HG03066 (cell line): Measurements from ENCODE around the gene NDNF.

ENCODE experiments used
- ATAC-seq: cut with Tn5 transposase; IDR thresholded peaks from one replicate; pipeline ENCODE4 v1.9.1; 2021; ENCODE audit warnings: low read depth; ENCODE audit not compliant: unreplicated experiment

NDNF gene

GRCh38 chr4:121018543-121018942 lies 53.8 kb downstream of the NDNF start:
- no peak for ATAC-seq

GRCh38 chr4:121016611-121017010 lies 55.7 kb downstream of the NDNF start:
- no peak for ATAC-seq

GRCh38 chr4:121015421-121015820 lies 56.9 kb downstream of the NDNF start:
- ATAC-seq = no peak

- no peak for ATAC-seq
These were observed 57.8 kb downstream of the NDNF start for GRCh38 chr4:121014544-121014943.

- no peak for ATAC-seq
These were observed 60.5 kb downstream of the NDNF start for GRCh38 chr4:121011780-121012340.

GRCh38 chr4:121011138-121011537 lies 61.2 kb downstream of the NDNF start:
- no peak for ATAC-seq

- ATAC-seq = no peak
These were observed 62.5 kb downstream of the NDNF start for GRCh38 chr4:121009578-121010478.

- ATAC-seq = no peak
These were observed 64.7 kb downstream of the NDNF start for GRCh38 chr4:121007660-121008059.

- no peak for ATAC-seq
These were observed 68.5 kb downstream of the NDNF start for GRCh38 chr4:121003863-121004262.

GRCh38 chr4:120995266-120996010 lies 76.9 kb downstream of the NDNF start:
- ATAC-seq = no peak

GRCh38 chr4:120994521-120994920 lies 77.8 kb downstream of the NDNF start:
- no peak for ATAC-seq

- ATAC-seq = no peak
These were observed 80.5 kb downstream of the NDNF start for GRCh38 chr4:120991885-120992284.

GRCh38 chr4:120990246-120990645 lies 82.1 kb downstream of the NDNF start:
- no peak for ATAC-seq
